CD4-positive, alpha-beta T cell treated with Interleukin-15 for 4 hours (primary cell): ENCODE measurements around the gene NEAT1.

Source experiments
- DNase-seq: peaks from one replicate; pipeline ENCODE4 v3.0.0-alpha.2; 2020; ENCODE audit warnings: low spot score

The NEAT1 gene

DNA sequence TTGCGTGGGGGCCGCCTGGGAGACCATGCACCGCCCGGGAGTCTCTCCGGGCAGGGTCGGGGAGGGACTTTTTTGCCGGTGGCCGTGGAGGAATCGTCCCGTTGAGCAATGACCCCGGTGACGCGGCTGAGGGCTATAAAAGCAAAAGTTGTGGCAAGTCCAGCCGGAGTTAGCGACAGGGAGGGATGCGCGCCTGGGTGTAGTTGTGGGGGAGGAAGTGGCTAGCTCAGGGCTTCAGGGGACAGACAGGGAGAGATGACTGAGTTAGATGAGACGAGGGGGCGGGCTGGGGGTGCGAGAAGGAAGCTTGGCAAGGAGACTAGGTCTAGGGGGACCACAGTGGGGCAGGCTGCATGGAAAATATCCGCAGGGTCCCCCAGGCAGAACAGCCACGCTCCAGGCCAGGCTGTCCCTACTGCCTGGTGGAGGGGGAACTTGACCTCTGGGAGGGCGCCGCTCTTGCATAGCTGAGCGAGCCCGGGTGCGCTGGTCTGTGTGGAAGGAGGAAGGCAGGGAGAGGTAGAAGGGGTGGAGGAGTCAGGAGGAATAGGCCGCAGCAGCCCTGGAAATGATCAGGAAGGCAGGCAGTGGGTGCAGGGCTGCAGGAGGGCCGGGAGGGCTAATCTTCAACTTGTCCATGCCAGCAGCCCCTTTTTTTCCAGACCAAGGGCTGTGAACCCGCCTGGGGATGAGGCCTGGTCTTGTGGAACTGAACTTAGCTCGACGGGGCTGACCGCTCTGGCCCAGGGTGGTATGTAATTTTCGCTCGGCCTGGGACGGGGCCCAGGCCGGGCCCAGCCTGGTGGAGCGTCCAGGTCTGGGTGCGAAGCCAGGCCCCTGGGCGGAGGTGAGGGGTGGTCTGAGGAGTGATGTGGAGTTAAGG lies at the start of gene NEAT1:
Gene NEAT1 (plus strand): TSS at position 166 of the 883 bp plus-strand sequence.
- peak; percentile 97 for DNase-seq

DNA sequence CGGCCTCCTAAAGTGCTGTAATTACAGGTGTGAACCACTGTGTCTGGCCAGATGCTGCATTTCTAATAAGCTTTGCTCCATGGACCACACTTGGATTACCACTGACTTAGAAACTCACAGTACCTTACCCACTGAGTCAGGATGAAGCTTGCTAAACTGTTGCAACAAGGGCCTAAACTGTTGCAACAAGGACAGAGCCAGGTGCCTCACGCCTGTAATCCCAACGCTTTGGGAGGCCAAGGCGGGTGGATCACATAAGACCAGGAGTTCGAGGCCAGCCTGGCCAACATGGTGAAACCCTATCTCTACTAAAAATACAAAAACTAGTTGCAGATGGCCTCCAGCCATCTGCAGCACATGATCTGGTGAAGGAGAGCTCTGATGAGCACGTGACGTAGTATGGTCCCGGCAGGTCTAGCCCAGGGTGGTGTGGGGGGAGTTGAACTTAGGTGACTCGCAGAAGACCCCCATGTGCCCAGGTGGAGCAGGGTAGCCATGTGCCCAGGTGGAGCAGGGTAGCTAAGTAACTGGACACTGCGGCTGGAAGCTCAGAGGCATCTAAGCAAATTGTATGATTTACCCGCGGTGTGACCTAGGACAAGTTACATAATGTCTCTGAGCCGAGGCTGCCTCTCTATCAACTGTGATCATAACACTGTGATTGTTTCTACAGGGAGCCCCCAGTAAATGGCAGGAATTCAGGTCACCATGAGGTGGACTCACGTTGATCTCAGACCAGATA lies 48.6 kb upstream of the NEAT1 start:
- no peak for DNase-seq

DNA sequence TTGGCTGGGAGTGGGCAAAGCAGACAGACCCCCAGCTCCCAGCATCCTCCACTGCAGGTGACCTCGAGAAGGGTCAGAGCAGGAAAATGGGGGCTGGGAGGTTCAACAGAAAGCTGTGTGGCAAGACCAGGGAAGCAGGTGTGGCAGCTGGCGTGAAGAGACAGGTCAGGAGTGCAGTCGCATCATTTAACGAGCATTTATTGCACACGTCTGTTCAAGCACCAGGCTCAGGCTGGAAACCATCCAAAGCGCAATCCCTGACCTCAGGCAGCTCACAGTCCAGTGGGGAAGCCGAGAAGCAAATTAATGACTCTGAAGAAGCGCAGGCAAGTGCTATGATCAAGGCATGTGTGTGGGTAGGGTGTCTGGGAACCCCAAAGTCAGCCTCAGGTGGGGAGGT lies 47.6 kb upstream of the NEAT1 start:
- no peak for DNase-seq

DNA sequence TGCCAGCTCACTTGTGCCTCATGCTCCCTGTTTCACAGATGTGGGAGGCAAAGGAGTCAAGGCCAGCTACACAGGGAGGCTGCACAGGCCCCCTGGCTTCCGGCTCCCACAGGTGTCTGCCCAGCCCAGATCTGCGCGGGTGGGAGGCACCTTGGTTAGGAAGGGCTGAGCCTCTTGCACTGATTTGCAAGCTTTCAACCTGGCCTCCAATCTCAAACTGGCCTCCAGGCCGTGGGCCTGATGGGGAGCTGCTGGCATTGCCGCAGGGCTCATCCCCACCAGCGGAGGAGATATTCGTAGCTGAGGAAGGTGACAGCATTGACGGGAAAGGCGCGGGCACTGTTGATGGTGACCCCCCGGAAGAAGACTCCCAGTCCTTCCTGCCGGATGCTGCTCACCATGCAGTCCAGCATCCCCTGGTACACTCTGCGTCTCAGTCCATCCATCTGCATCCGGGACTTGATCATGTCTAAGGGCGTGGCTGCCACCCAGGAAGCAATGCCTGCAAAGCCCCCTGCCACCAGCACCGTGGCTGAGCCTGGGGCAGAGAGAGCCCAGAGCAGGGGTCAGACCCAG lies 46.4 kb upstream of the NEAT1 start:
- DNase-seq, result no peak

DNA sequence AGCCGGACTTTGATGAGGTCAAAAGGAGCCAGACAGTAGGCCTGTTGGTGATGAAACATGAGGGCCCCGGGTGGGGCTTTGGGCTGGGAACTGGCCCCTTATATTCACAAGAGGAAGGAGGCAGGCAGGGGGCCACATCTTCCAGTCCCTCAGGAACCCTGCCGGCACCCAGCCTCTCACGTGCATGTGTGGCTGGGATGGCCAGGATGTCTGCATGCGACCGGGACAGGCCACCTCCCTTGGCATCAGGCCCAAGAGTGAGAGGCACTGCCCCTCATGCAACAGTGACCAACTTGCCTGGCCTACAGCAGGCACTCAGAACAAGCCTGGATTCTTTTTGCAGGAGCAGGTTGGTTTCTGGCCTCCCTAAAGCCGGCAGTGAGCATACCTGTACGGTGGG lies 45.6 kb upstream of the NEAT1 start:
- DNase-seq, result no peak

DNA sequence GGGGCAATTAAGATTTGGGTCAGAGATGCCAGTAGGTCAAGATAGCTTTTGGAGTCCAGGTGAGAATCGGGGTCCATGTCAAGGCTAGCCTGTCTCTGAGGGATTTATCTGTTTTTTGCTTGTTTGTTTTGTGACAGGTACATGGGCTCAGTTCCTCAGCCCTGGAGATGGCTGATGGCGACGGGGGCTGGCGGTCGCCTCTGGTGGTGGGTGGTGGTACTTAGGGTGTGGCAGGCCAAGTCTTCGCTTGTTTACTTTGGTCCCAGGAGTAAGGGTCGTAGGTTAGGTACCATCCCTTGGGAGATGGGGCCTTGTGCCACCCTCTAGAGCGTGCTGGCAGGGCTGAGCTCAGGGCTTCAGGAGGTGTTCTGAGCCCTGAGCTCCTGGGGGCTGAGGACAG lies 44.8 kb upstream of the NEAT1 start:
- DNase-seq, result no peak

DNA sequence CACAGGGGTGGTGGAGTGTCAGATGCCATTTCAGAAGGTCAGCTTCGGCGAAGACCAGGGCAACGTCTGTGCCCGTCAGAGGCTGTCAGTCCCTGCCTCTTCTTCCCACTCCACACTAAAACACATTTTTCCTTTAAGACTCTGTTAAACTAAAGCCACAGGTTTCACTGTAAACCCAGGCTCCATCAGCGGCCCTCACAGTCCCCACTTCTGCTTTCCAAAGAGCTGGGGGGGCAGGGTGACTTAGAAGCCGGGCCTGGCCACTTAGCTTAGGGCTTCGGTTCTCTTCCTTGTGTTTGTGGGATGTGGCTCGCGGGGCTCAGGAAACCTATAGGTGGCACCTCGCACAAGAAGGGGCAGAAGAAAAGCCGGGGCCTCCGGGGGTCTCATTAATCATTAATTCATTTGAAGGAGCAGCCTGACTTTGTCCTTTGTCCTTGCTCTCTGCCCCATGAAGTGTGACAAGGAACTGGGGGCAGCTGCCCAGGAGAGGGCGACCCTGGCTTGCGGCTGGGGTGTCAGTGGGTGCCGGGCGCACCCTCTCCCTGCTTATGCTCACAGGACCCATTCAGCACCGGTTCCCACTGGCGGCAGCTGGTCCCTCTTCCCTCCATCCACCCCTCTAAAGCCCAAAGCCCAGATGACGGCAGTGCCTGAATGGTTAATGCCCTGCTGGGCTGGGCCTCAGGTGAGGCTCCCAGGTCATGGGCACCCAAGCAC lies 44.2 kb upstream of the NEAT1 start:
- no peak for DNase-seq

DNA sequence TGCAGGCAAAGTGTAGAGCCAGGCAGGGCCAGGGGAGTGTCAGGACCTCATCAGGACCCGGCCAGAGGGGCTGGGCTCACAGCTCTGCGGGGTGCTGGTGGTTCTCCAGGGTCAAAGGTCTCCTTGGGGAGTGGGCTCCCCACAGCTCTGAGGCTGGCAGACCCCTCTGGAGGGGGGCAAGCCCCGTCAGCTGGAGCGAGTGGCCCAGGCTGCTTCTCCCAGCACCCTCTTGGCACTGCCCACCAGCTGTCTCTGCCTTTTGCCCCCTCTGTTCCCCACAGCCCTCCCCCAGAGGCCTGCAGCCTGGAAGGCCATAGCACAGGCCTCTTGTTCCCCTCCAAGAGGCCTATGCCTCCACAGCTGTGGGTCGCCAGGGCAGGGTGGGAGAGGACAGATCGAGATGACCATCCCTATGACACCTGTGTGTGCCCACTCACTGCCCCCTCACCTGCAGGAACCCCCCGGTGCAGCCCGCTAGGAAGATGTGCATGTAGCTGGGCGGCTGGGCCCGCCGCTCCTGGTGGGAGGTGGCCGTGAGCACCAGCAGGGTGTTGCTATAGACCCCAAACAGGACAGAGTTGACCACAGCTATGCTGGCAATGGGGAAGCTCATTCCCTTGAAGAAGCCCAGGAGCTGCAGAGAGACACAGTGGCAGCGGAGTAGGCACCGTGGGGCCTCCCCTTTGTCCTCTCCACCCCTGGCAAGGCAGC lies 43.5 kb upstream of the NEAT1 start:
- no peak for DNase-seq

DNA sequence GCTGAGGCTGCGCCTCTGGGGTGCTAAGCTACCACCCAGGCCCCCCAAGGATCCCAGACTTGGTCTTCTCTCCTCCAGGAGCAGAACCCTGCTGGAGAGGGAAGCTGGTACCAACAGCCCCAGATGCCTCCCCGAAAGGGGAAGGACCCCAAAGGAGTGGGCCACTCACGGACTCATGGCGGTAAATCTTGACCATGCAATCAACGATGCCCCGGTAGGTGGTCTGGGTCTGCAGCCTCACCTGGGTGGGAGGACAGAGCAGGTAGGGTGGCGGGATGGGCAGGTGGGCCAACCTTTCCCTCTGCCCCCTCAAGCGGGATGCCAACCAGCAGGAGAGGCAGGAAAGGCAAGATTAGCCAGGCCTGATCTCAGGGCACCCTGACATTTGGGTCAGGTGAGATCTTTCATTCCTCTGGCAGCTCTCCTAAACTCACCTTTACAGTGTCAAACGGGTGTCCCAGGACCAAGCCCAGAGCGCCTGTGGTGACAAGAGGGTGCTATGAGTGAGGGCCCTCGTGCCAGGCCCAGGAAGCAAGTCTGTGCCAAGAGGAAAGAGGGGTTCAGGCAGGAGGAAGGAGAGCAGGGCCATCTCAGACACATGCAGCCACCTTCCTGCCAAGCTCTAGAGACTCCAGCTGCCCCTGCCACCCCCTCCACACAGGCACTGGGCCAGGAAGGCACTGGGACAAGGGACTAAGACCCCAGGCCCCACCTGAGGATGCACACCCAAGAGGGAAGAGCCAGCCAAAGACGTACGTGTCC lies 42.7 kb upstream of the NEAT1 start:
- DNase-seq, result no peak

DNA sequence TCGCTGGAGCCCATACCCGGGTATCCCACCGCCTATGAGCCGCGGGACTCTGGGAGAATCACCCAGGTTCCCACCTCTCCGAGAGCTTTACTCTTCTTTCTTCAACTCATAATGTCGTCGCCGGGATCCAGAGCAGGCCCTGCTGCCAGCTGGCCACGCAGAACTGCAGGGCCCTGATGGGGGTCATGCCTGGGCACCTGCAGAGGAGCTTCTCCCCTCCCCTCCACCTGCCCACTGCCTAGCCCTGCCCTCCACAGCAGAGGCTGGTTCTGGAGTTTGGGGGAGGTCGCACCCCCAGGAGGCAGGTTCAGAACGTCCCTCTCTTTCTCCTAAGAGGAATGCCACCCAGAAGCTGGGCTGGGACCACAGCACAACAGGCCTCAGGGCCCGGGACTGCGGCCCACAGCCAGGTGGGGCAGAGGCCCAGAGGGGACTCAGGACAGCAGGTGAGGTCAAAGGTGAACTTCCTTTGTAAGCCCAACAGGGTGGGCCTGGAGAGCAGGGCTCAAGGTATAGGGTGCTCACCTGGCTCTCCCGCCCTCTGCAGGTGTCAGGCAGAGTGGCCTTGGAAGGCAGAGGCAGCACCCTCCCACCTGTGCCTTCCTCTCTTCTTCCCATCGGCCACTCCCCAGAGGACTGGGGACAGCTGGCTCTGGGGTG lies 42.0 kb upstream of the NEAT1 start:
- DNase-seq, result no peak

DNA sequence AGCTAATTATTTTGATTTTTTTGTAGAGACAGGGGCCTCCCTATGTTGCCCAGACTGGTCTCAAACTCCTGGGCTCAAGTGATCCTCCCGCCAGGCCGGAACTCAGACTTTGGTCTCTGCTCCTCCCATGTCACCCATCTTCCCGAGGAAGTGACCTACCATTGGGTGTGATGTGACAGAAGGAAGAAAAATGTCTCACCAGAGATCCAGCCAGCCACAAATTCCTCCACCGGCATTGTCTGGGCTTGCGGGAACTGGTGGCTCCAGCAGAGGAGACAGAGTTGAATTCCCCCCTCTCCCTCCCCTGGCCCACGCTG lies 40.9 kb upstream of the NEAT1 start:
- no peak for DNase-seq

DNA sequence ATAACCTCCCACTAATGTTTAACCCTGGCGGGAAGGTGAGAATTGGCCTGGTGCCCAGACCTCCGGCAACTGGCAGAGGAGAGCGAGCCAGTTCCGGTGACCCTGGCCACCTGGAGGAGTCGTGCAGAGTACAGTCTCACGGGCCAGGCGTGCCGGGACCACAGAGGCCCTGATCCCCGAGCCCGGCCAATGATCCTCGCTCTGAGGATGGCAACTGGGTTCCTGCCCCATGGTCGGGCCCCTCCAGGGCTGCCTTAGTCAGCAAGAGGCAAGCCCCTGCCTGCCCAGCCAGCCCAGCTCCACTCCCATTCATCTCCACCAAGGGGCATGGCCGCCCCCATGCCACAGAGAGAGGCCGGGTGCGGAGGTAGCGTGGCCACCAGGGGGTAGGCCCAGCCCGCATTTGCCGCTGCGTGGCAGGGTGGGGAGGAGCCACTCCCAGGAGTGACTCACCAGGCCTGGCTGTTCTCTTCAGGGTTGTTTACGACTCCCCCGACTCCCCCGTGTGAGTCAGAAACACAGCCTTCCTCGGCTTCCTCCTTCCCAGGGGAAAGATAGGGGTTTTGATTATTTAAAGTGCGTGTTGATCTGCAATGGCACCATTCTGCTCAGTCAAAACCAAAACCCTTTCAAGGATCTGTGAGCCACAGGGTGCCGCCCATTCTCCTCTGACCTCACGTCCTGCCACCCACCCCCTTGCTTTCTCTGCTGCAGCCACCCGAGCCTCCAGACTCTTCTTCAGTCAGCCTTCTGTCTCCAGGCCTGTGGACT lies 40.4 kb upstream of the NEAT1 start, which contains the start of gene SLC25A45:
Gene SLC25A45 (minus strand): TSS at position 614 of the 771 bp plus-strand sequence. CDS start 695 bp downstream, outside the sequence.
- DNase-seq, result peak; percentile 96

DNA sequence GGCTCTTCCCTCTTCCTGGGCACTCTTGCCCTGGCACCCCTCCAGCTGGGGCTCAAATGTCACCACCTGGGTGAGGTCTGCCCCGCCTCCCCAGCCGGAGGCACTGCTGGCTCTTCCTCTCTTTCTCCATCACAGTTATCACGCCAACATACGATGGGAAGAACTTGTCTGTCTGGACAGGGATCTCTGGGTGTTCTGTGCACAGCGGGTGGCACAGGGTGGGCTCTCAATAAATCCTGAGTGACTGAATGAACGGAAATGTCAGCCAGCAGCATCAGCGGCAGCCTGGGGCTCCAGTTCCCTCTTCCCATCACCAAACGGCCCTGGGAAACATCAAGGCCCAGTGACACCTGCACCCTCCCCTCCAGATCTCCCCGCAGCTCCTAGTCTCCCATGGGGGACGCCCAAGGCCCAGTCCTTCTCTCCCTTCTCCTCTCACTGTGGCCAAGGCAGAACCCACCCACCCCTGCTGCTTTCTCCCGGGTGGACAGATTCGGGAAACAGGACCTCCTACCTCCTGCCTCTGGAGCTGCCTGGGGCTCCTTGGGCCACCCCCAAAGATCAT lies 39.7 kb upstream of the NEAT1 start:
- no peak for DNase-seq

DNA sequence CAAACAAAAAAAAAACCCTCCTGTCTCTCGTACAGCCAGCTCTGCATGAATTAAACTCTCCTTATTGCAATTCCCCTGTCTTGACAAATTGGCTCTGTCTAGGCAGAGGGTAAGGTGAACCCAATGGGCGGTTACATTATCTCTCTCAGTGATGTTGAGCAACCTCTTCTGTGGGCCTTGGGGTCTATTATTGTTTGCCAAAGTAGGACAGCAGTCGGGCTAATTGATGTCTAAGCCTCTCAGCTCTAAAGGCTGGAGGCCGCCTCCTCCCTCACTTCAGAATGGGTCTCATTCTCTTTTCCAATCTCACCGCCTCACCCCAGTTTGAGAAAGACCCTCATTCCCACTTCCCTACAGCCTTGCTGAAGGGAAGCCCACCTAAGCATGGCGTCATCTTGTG lies 38.8 kb upstream of the NEAT1 start:
- no peak for DNase-seq

DNA sequence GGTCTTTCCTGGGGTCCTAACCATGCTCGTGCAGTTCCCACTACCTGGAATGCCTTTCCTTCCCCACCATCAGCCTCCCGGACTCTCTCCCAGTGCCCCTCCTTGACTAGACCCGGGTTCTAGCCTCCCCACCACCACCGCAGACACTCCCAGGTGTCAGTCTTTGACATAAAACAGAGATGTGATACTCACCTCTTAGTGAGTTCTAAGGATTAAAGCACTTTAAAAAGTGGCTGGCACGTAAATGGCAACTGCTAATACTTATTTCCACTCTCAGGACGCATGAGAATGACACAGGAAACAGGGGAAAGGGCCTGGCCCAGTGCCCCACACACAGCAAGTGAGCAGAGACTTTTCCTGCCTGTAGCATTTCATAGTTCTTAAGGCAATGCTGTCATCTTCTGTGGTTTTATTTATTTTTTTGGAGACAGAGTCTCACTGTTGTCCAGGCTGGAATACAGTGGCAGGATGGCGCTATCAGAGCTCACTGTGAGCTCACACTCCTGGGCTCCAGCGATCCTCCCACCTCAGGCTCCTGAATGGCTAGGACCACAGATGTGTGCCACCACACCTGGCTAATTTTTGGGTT lies 38.2 kb upstream of the NEAT1 start:
- peak; percentile 21 for DNase-seq

DNA sequence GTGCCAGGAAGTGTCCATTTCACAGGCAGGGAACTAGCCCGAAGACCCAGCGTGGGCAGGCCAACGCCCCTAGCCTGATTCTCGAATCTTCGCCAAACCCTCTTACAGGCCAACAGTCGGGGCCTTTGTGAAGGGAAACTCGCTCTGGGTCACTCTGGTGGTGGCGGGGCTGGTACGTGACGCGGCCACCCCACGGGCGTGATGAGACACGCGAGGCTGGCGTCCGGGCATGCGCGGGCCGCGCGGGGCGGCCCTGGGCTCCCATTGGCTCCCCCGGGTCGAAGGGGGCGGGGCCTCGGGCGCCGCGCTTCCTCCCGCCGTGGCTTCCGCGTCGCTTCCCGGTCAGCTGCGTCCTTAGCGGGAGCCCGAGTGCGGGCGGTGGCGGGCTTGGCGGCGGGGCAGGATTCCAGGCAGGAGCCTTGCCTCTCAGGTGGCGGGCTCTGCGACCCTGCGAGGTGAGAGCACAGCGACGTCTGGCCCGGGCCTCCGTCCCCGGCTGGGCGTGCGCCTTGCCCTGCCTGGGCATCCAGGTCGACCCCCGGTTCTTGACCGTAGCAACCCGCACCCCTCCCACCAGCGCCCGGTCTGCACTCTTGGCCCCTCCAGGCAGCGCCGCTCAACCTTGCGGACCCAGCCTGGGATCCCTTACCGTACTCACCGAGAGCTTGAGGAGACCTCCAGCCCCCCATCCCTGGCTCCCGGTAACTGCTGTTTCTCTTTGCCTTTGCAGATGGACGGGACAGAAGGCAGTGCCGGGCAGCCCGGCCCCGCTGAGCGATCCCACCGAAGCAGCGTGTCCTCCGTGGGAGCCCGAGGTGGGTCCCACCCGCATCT lies 36.1 kb upstream of the NEAT1 start, which contains the start of gene FRMD8:
Gene FRMD8 (plus strand): TSS at position 331 of the 834 bp plus-strand sequence. CDS start 400 bp downstream, at position 731.
- DNase-seq, result peak; percentile 89

DNA sequence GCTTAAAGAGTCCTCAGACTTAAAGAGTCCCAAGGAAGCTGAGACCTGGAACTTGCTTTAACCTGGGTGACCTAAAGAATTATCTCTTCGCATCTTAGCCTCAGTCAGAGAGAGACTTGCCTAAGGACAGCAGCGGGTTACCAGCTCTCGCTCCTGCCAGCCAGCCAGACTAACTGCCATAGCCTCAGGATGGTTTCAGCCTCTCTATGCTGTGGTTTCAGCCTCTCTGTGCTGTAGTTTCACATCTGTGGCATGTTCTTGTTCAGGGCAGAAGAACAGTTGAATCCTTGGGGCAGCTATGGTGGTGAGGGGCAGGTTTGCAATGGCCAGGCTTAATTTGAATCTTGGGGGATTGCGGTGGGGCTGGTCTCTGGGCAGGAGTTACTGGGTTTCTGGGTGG lies 33.9 kb upstream of the NEAT1 start:
- no peak for DNase-seq
